H9 (cell line): ENCODE data around the gene IFRD2. TPM values are rescaled to one million over a fixed set of nuclear protein-coding genes. Genes with fewer than 3 reads are reported as not detected.

Source experiments
- DNase-seq: peaks from one replicate; pipeline ENCODE4 v3.0.0-alpha.2; 2017
- H2AFZ ChIP-seq: one replicate; pipeline ENCODE4 v1.6.1; 2013; ENCODE audit warnings: mild to moderate bottlenecking, low read length, control low read depth, moderate library complexity
- H2AK5ac ChIP-seq: 2 replicates; pipeline ENCODE4 v1.6.1; 2013; ENCODE audit warnings: low read length, control low read depth, mixed read lengths; ENCODE audit not compliant: insufficient read length
- H2BK120ac ChIP-seq: one replicate; pipeline ENCODE4 v1.6.1; 2013; ENCODE audit warnings: low read depth, mild to moderate bottlenecking, low read length, control low read depth, inconsistent platforms; ENCODE audit not compliant: poor library complexity, severe bottlenecking
- H2BK12ac ChIP-seq: 2 replicates; pipeline ENCODE4 v1.6.1; 2013; ENCODE audit warnings: low read length, control low read depth, mixed read lengths, low read depth; ENCODE audit not compliant: insufficient read length
- H2BK15ac ChIP-seq: 2 replicates; pipeline ENCODE4 v1.6.1; 2013; ENCODE audit warnings: low read depth, low read length, control low read depth
- H2BK20ac ChIP-seq: one replicate; pipeline ENCODE4 v1.6.1; 2013; ENCODE audit warnings: low read depth, mild to moderate bottlenecking, low read length, control low read depth, inconsistent platforms; ENCODE audit not compliant: poor library complexity, severe bottlenecking
- H2BK5ac ChIP-seq: 2 replicates; pipeline ENCODE4 v1.6.1; 2013; ENCODE audit warnings: low read length, control low read depth, mixed read lengths; ENCODE audit not compliant: insufficient read length
- H3K14ac ChIP-seq: 2 replicates; pipeline ENCODE4 v1.6.1; 2013; ENCODE audit warnings: low read length, control low read depth; ENCODE audit not compliant: insufficient read depth
- H3K18ac ChIP-seq: 2 replicates; pipeline ENCODE4 v1.6.1; 2013; ENCODE audit warnings: low read depth, mild to moderate bottlenecking, mixed read lengths, low read length, control low read depth; ENCODE audit not compliant: insufficient read length
- H3K23ac ChIP-seq: 2 replicates; pipeline ENCODE4 v1.6.1; 2013; ENCODE audit warnings: low read length, control low read depth, mixed read lengths, low read depth; ENCODE audit not compliant: insufficient read length
- H3K23me2 ChIP-seq: 2 replicates; pipeline ENCODE4 v1.6.1; 2013; ENCODE audit warnings: low read depth, mild to moderate bottlenecking, mixed read lengths, low read length, control low read depth; ENCODE audit not compliant: insufficient read length, poor library complexity, severe bottlenecking
- H3K27ac ChIP-seq: 2 replicates; pipeline ENCODE4 v1.5.1; 2013; ENCODE audit warnings: low read length, control low read depth, mixed read lengths, low read depth; ENCODE audit not compliant: insufficient read length
- H3K27me3 ChIP-seq: 2 replicates; pipeline ENCODE4 v1.6.1; 2013; ENCODE audit warnings: low read length, control low read depth, inconsistent platforms; ENCODE audit not compliant: insufficient read depth
- H3K4ac ChIP-seq: 2 replicates; pipeline ENCODE4 v1.6.1; 2013; ENCODE audit warnings: low read depth, mild to moderate bottlenecking, control low read depth, inconsistent platforms, low read length, moderate library complexity
- H3K4me1 ChIP-seq: 2 replicates; pipeline ENCODE4 v1.6.1; 2013; ENCODE audit warnings: low read length, control low read depth, inconsistent platforms; ENCODE audit not compliant: insufficient read depth
- H3K4me2 ChIP-seq: 2 replicates; pipeline ENCODE4 v1.6.1; 2013; ENCODE audit warnings: low read length, control low read depth, mixed read lengths; ENCODE audit not compliant: insufficient read length, insufficient read depth
- H3K56ac ChIP-seq: 2 replicates; pipeline ENCODE4 v1.6.1; 2013; ENCODE audit warnings: low read depth, mild to moderate bottlenecking, mixed read lengths, low read length, control low read depth; ENCODE audit not compliant: insufficient read length
- H3K79me1 ChIP-seq: 2 replicates; pipeline ENCODE4 v1.6.1; 2013; ENCODE audit warnings: low read depth, mild to moderate bottlenecking, moderate library complexity, low read length, control low read depth, inconsistent platforms; ENCODE audit not compliant: insufficient read depth, poor library complexity, severe bottlenecking
- H3K79me2 ChIP-seq: 2 replicates; pipeline ENCODE4 v1.6.1; 2013; ENCODE audit warnings: low read length, control low read depth, inconsistent platforms; ENCODE audit not compliant: insufficient read depth
- H3K9ac ChIP-seq: 2 replicates; pipeline ENCODE4 v1.6.1; 2013; ENCODE audit warnings: low read length, control low read depth, mixed read lengths; ENCODE audit not compliant: insufficient read length; ENCODE audit errors: extremely low read depth
- H3K9me3 ChIP-seq: one replicate; pipeline ENCODE4 v1.6.1; 2013; ENCODE audit warnings: low read depth, low read length, inconsistent platforms; ENCODE audit not compliant: control insufficient read depth
- H3T11ph ChIP-seq: one replicate; pipeline ENCODE4 v1.6.1; 2013; ENCODE audit warnings: mild to moderate bottlenecking, low read length, control low read depth, inconsistent platforms
- H4K20me1 ChIP-seq: one replicate; pipeline ENCODE4 v1.6.1; 2013; ENCODE audit not compliant: control insufficient read depth, insufficient read length, insufficient read depth
- H4K5ac ChIP-seq: 2 replicates; pipeline ENCODE4 v1.6.1; 2013; ENCODE audit warnings: low read depth, mild to moderate bottlenecking, mixed read lengths, low read length, control low read depth; ENCODE audit not compliant: insufficient read length
- H4K8ac ChIP-seq: replicated peaks from 2 replicates; pipeline ENCODE4 v1.6.1; 2013; ENCODE audit warnings: low read length, control low read depth, mixed read lengths, low read depth; ENCODE audit not compliant: insufficient read length
- H4K91ac ChIP-seq: 2 replicates; pipeline ENCODE4 v1.6.1; 2013; ENCODE audit warnings: low read depth, mild to moderate bottlenecking, moderate library complexity, mixed read lengths, low read length, control low read depth; ENCODE audit not compliant: insufficient read length
- H3K27ac Mint-ChIP-seq, 3 experiments: 2 replicates in 2 of 3; 3 replicates in 1 of 3; pipeline ENCODE4 v1.8.0; 2020 to 2021; ENCODE audit warnings: mixed read lengths in 3 of 3, mild to moderate bottlenecking in 1 of 3, moderate library complexity in 1 of 3
- H3K27me3 Mint-ChIP-seq: 2 replicates; pipeline ENCODE4 v1.8.0; 2021; ENCODE audit warnings: low read depth, mild to moderate bottlenecking, moderate library complexity, mixed read lengths
- H3K36me3 Mint-ChIP-seq, 3 experiments: 2 replicates in 2 of 3; 3 replicates in 1 of 3; pipeline ENCODE4 v1.8.0; 2020 to 2021; ENCODE audit warnings: low read depth in 3 of 3, mixed read lengths in 3 of 3; ENCODE audit not compliant: insufficient read depth in 1 of 3
- H3K4me1 Mint-ChIP-seq, 2 experiments: 2 replicates each; pipeline ENCODE4 v1.8.0; 2020; ENCODE audit warnings: mixed read lengths in 2 of 2
- H3K4me3 Mint-ChIP-seq, 2 experiments: 2 replicates in 1 of 2; 3 replicates in 1 of 2; pipeline ENCODE4 v1.8.0; 2020 to 2021; ENCODE audit warnings: mild to moderate bottlenecking in 2 of 2, mixed read lengths in 2 of 2, moderate library complexity in 1 of 2
- H3K9me3 Mint-ChIP-seq, 2 experiments: 2 replicates in 1 of 2; 3 replicates in 1 of 2; pipeline ENCODE4 v1.8.0; 2020; ENCODE audit warnings: mild to moderate bottlenecking in 2 of 2, mixed read lengths in 2 of 2, moderate library complexity in 1 of 2
- WGBS: extraction: QIAGEN DNeasy Blood & Tissue Kit; methylation state at CpG from one replicate; pipeline ENCODE4 v1.1.7; 2013; ENCODE audit warnings: missing lambda C conversion rate, low lambda C conversion rate, mixed read lengths; ENCODE audit not compliant: insufficient read length; ENCODE audit errors: extremely low coverage; 5-methylcytosine and 5-hydroxymethylcytosine counted together
- total RNA-seq: library from RNA; stranded (reverse); gene quantifications from 2 replicates; pipeline ENCODE4 v1.2.1, GENCODE V29; 2021
- TF ChIP-seq, protein P1 (sequence below): fragments of 200-600 bp; sonication (generic); conservative IDR thresholded peaks from 3 replicates; pipeline ENCODE4 v1.8.0; 2021; ENCODE audit warnings: antibody characterized with exemption, mild to moderate bottlenecking

Gene IFRD2
- total RNA-seq, 1 experiment from 2014 or later = 109 TPM

DNA sequence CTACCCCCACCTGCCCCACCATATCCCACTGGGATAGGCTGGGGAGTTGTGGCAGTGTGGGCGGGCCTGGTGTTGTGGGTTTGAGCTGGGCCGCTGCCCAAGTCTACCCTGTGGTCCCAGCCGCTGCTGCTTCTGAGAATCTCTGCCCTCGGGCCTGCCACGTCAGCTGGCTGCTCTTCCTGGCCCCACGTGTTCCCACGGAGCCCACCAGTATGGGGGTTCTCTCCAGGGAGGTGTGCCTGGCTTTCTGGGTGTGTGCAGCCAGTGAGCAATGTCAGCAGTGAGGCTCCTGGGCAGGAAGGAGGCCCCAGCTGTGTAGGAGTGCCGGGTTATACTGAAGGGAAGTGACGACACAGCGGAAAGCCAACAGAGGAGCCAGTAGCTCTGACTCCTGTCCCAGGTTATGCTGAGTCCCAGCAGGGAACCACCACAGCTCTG lies 45.7 kb downstream of the IFRD2 start:
- H4K5ac ChIP-seq = no peak overlapping the region
- H3K18ac ChIP-seq = peak overlapping the region; percentile 64
- H3K79me1 ChIP-seq = peaks cover 14% of the 10 kb centered on the region
- H4K20me1 ChIP-seq = peaks cover 3% of the 10 kb centered on the region
- H3K4me2 ChIP-seq = no peak overlapping the region
- no peak overlapping the region for H3K23ac ChIP-seq
- no CpG with 5 or more reads among the region's 10 CpGs for WGBS
- H3K27me3 ChIP-seq = no peaks in the 10 kb centered on the region
- peak overlapping the region; percentile 90 to 94 (median 92) for H3K27ac Mint-ChIP-seq
- peaks cover 51 to 60% of the 10 kb centered on the region in 2 experiments for H3K4me1 Mint-ChIP-seq
- H3K4me3 Mint-ChIP-seq = peak overlapping the region in 1 of 2 experiments; percentile 49; a peak in 2 of 5 replicates
- H3K27me3 Mint-ChIP-seq = no peaks in the 10 kb centered on the region
- H3K9me3 ChIP-seq = no peaks in the 10 kb centered on the region
- H2BK120ac ChIP-seq = no peak overlapping the region
- no peak overlapping the region for H2BK15ac ChIP-seq
- peak overlapping the region; percentile 51 for H3K14ac ChIP-seq
- no peaks in the 10 kb centered on the region for H3K23me2 ChIP-seq
- no peak overlapping the region for H4K8ac ChIP-seq
- H4K91ac ChIP-seq = no peak overlapping the region
- no peak overlapping the region for H2BK5ac ChIP-seq
- TF ChIP-seq, protein P1, sequence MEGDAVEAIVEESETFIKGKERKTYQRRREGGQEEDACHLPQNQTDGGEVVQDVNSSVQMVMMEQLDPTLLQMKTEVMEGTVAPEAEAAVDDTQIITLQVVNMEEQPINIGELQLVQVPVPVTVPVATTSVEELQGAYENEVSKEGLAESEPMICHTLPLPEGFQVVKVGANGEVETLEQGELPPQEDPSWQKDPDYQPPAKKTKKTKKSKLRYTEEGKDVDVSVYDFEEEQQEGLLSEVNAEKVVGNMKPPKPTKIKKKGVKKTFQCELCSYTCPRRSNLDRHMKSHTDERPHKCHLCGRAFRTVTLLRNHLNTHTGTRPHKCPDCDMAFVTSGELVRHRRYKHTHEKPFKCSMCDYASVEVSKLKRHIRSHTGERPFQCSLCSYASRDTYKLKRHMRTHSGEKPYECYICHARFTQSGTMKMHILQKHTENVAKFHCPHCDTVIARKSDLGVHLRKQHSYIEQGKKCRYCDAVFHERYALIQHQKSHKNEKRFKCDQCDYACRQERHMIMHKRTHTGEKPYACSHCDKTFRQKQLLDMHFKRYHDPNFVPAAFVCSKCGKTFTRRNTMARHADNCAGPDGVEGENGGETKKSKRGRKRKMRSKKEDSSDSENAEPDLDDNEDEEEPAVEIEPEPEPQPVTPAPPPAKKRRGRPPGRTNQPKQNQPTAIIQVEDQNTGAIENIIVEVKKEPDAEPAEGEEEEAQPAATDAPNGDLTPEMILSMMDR = peak; percentile 23; the same call in 2 of the 3 replicates
- H2AFZ ChIP-seq = no peak overlapping the region
- no peak overlapping the region for H2BK20ac ChIP-seq
- peaks cover 26% of the 10 kb centered on the region; the same call in 1 of the 2 replicates for H3K79me2 ChIP-seq
- H3K9ac ChIP-seq = no peak overlapping the region
- peaks cover 8 to 33% (median 29%) of the 10 kb centered on the region in 3 experiments for H3K36me3 Mint-ChIP-seq
- peaks cover 9% of the 10 kb centered on the region; the same call in 1 of the 2 replicates for H3K4me1 ChIP-seq
- no peak overlapping the region for H3T11ph ChIP-seq
- H2BK12ac ChIP-seq = no peak overlapping the region
- H3K56ac ChIP-seq = no peak overlapping the region
- no peaks in the 10 kb centered on the region for H3K9me3 Mint-ChIP-seq
- H3K4ac ChIP-seq = no peak overlapping the region
- H2AK5ac ChIP-seq = no peak overlapping the region
- H3K27ac ChIP-seq = no peak overlapping the region
- DNase-seq = peak; percentile 63
